Vagina (tissue), 2 donors: ENCODE measurements around the gene DYSF. TPM values are rescaled to one million over a fixed set of nuclear protein-coding genes. Genes with fewer than 3 reads are reported as not detected.

Experiments used
- DNase-seq, 2 donors: peaks; one replicate each; pipeline ENCODE4 v3.0.0-alpha.2; 2017; ENCODE audit errors: extremely low spot score in 2 of 2
- H3K27ac ChIP-seq: fragments of 200-600 bp; sonication (generic); one replicate; pipeline ENCODE4 v1.5.1; 2019
- H3K27me3 ChIP-seq: fragments of 200-600 bp; sonication (generic); one replicate; pipeline ENCODE4 v1.5.1; 2019
- H3K36me3 ChIP-seq, 2 donors: fragments of 200-600 bp; sonication (generic); one replicate each; pipeline ENCODE4 v1.5.1; 2017 to 2019
- H3K4me1 ChIP-seq: fragments of 200-600 bp; sonication (generic); one replicate; pipeline ENCODE4 v1.5.1; 2019
- H3K4me3 ChIP-seq, 2 donors: fragments of 200-600 bp; sonication (generic); 1 replicate in 1 of 2; 2 replicates in 1 of 2; pipeline ENCODE4 v1.5.1; 2016 to 2019
- H3K9me3 ChIP-seq: fragments of 200-600 bp; sonication (generic); one replicate; pipeline ENCODE4 v1.5.1; 2019
- CTCF ChIP-seq, 3 experiments: fragments of 450-650 bp in 2 of 3; fragments of 200-600 bp in 1 of 3; sonication (generic) in 1 of 3; IDR thresholded peaks; one replicate each; pipeline ENCODE4 v1.5.1; 2017 to 2019; ENCODE audit warnings: antibody characterized with exemption in 3 of 3, mild to moderate bottlenecking in 2 of 3, moderate library complexity in 2 of 3
- POLR2A ChIP-seq, 2 donors: fragments of 450-650 bp; IDR thresholded peaks; one replicate each; pipeline ENCODE4 v1.6.1; 2017; ENCODE audit warnings: antibody characterized with exemption in 2 of 2, mild to moderate bottlenecking in 2 of 2, moderate library complexity in 2 of 2
- POLR2AphosphoS5 ChIP-seq, 2 donors: sonication (generic); formaldehyde crosslinking; IDR thresholded peaks; one replicate each; pipeline ENCODE4 v1.9.0; 2017; ENCODE audit warnings: antibody characterized with exemption in 2 of 2, mild to moderate bottlenecking in 2 of 2, low read depth in 1 of 2; ENCODE audit not compliant: insufficient read depth in 1 of 2
- intact Hi-C: fragments of 100-400 bp; cut with DNase I; formaldehyde crosslinking; loops from one replicate; pipeline ENCODE4 v1.15.1; 2023
- total RNA-seq: library from RNA; depleted of rRNA; stranded (reverse); fragments of >200 nt; gene quantifications from one replicate; pipeline ENCODE4 v1.2.3, GENCODE V29; 2016

The DYSF gene
- total RNA-seq, 1 donor from 2014 or later = 10.1 TPM

- peak in 1 of 2 donors; percentile 94 for DNase-seq
- intact Hi-C loops = no loop called here
- no peaks in the 10 kb centered on the region for H3K36me3 ChIP-seq
- no peak overlapping the region for H3K4me3 ChIP-seq
- H3K27me3 ChIP-seq = no peaks in the 10 kb centered on the region
- H3K4me1 ChIP-seq = no peaks in the 10 kb centered on the region
- no peak for TF ChIP-seq CTCF (IDR thresholded peaks at IDR 0.05)
- TF ChIP-seq POLR2A (IDR thresholded peaks at IDR 0.05) = no peak
- TF ChIP-seq POLR2AphosphoS5 (IDR thresholded peaks at IDR 0.05; ENCODE audit: insufficient read depth in 1 of 2, low read depth in 1 of 2) = no peak
- H3K27ac ChIP-seq = no peak overlapping the region
- no peaks in the 10 kb centered on the region for H3K9me3 ChIP-seq
Observed at GRCh38 chr2:71672826-71673795, 219.8 kb downstream of the DYSF start.

- Histone ChIP-seq H3K4me3 (no peak overlapping the region), H3K27me3 (no peaks in the 10 kb centered on the region), H3K36me3 (no peaks in the 10 kb centered on the region), H3K4me1 (no peaks in the 10 kb centered on the region), H3K27ac (no peak overlapping the region), H3K9me3 (no peaks in the 10 kb centered on the region)
- intact Hi-C loops = no loop called here
- TF ChIP-seq POLR2AphosphoS5 (IDR thresholded peaks at IDR 0.05; ENCODE audit: insufficient read depth in 1 of 2, low read depth in 1 of 2) (no peak), POLR2A (IDR thresholded peaks at IDR 0.05) (no peak), CTCF (IDR thresholded peaks at IDR 0.05) (no peak)
- DNase-seq = peak; percentile 65 to 84
Observed at GRCh38 chr2:71674158-71674851, 220.9 kb downstream of the DYSF start.

GRCh38 chr2:71675296-71675695, 221.9 kb downstream of the DYSF start:
- Histone ChIP-seq H3K27me3 (no peaks in the 10 kb centered on the region), H3K27ac (no peak overlapping the region), H3K9me3 (no peaks in the 10 kb centered on the region), H3K4me3 (no peak overlapping the region), H3K4me1 (no peaks in the 10 kb centered on the region), H3K36me3 (no peaks in the 10 kb centered on the region)
- intact Hi-C loops = no loop called here
- no peak for TF ChIP-seq POLR2A (IDR thresholded peaks at IDR 0.05)
- TF ChIP-seq POLR2AphosphoS5 (IDR thresholded peaks at IDR 0.05; ENCODE audit: insufficient read depth in 1 of 2, low read depth in 1 of 2) = no peak
- no peak for TF ChIP-seq CTCF (IDR thresholded peaks at IDR 0.05)
- DNase-seq = peak; percentile 62 to 87

GRCh38 chr2:71678874-71679273, 225.5 kb downstream of the DYSF start:
- no peak for TF ChIP-seq POLR2A (IDR thresholded peaks at IDR 0.05)
- TF ChIP-seq CTCF (IDR thresholded peaks at IDR 0.05) = no peak
- no peak for TF ChIP-seq POLR2AphosphoS5 (IDR thresholded peaks at IDR 0.05; ENCODE audit: insufficient read depth in 1 of 2, low read depth in 1 of 2)
- Histone ChIP-seq H3K27ac (no peak overlapping the region), H3K9me3 (no peaks in the 10 kb centered on the region), H3K4me1 (no peaks in the 10 kb centered on the region), H3K36me3 (no peaks in the 10 kb centered on the region), H3K4me3 (no peak overlapping the region), H3K27me3 (no peaks in the 10 kb centered on the region)
- no peak for DNase-seq
- intact Hi-C loops = no loop called here
